ENCODE results near the gene HOXD3. TPM values are rescaled to one million over a fixed set of nuclear protein-coding genes. Genes with fewer than 3 reads are reported as not detected.

HOXD3 gene
- total RNA-seq, 1 donor from 2014 or later, result 0.47 TPM

DNA sequence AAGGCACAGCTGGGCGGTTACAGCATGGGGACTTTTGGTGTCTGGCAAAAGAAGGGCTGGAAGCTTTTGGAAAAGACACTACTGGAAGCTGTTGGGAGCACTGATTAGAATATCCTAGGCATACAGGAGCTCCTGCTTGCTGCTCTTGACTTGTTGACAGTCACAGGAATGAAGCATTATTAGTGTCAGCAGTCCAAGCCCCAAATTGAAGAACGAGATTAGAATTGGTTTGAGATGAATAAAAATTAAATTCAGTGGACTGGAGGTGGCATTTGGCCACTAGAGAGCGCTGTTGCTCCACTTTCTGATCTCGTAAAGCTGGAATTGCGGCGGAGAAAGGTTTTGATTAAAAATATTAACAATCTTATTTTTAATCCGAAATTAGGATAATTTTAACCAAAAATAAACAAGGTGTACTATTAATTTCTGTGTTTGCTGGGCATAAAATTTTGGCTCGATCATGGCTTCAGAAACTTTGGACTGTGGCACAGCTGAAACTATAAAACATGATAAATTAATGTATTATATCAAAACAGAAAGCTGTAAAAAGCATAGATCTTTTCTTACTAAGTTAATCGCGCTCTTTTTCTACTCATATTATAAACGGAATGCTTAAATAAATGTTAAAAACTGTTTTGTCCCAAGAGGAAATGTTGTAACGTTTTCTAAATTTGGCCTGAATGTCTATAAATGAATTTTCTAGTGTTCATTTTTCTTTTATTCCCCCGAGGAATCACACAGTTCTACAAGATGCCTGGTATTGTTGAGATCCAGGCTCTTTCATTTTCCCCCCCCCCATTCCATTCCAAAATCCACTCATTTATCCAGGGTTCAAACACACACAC, 30.0 kb upstream of the HOXD3 start:
- Histone ChIP-seq H3K27ac (no peak overlapping the region), H3K4me3 (no peak overlapping the region), H3K27me3 (ENCODE audit: low read depth) (peaks cover 96% of the 10 kb centered on the region), H3K9me3 (no peaks in the 10 kb centered on the region), H3K4me1 (peaks cover 29% of the 10 kb centered on the region), H3K36me3 (no peaks in the 10 kb centered on the region)
- DNase-seq (no peak), ATAC-seq (no peak)
- TF ChIP-seq, protein P1, sequence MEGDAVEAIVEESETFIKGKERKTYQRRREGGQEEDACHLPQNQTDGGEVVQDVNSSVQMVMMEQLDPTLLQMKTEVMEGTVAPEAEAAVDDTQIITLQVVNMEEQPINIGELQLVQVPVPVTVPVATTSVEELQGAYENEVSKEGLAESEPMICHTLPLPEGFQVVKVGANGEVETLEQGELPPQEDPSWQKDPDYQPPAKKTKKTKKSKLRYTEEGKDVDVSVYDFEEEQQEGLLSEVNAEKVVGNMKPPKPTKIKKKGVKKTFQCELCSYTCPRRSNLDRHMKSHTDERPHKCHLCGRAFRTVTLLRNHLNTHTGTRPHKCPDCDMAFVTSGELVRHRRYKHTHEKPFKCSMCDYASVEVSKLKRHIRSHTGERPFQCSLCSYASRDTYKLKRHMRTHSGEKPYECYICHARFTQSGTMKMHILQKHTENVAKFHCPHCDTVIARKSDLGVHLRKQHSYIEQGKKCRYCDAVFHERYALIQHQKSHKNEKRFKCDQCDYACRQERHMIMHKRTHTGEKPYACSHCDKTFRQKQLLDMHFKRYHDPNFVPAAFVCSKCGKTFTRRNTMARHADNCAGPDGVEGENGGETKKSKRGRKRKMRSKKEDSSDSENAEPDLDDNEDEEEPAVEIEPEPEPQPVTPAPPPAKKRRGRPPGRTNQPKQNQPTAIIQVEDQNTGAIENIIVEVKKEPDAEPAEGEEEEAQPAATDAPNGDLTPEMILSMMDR (IDR thresholded peaks at IDR 0.05), result peak; percentile 91
- intact Hi-C loops (cut with DNase I), result loop anchor here (5.0 kb wide), 2 partner anchors 510 to 525 kb away; no protein-coding TSS in a partner anchor

DNA sequence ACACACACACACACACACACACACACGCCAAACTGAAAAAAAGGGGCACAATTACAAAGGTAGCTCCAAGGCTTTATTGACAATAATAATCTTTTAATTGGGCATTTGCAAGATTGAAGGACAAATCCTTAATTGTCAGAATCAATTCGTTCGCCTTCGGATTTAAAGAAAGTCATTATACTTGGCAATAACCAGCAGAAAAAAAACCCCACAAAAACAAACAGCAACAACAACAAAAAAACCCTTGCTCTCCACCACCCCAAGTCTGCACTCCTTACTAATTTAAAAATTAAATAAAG, 29.4 kb upstream of the HOXD3 start:
- intact Hi-C loops (cut with DNase I), result loop anchor here (5.0 kb wide), 2 partner anchors 510 to 525 kb away; no protein-coding TSS in a partner anchor
- ATAC-seq (no peak), DNase-seq (no peak)
- Histone ChIP-seq H3K36me3 (no peaks in the 10 kb centered on the region), H3K9me3 (no peaks in the 10 kb centered on the region), H3K4me3 (no peak overlapping the region), H3K27me3 (ENCODE audit: low read depth) (peaks cover 96% of the 10 kb centered on the region), H3K27ac (no peak overlapping the region), H3K4me1 (peaks cover 29% of the 10 kb centered on the region)
- TF ChIP-seq, protein P1 (IDR thresholded peaks at IDR 0.05), result no peak

DNA sequence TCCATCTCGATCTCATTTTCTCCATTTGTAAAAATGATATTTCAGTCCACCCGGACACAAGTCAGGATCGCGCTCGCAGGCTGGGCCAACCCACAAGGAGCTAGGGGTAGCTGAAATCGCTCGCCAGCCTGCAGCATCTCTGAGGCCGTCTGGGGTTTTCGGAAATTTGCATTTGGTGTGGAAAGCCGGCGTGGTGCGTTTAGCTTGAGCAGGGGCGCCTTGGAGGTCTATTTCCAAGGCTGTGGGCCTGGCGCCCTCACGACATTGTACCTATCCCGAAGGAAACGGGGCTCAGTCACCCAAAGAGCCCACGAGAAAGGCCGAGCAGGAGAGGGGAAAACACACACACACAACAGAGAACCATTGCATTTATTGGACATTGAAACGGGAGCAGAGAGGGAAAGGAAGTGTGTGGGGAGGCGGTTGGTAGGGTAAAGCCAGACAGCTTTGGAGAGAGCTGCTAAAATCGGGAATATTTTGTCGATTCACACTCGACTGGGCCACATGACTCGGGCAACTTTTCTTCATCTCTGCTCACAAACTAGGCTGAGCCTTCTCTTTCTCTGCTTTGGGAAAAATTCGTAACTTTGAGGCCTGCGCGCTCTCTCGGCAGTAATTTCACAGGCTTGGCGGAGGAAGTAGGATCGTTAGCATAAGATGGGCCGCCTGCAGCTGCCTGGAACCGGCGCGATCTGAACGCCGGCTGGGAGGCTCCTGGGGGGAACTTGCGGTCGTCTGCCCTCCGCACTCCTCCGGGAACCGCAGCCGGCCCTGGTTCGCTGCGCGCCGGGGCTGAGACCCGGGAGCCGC, 28.7 kb upstream of the HOXD3 start:
- DNase-seq, result no peak
- intact Hi-C loops (cut with DNase I), result loop anchor here (5.0 kb wide), 2 partner anchors 509 to 524 kb away; no protein-coding TSS in a partner anchor
- Histone ChIP-seq H3K4me1 (peaks cover 24% of the 10 kb centered on the region), H3K4me3 (no peak overlapping the region), H3K36me3 (no peaks in the 10 kb centered on the region), H3K27ac (no peak overlapping the region), H3K9me3 (no peaks in the 10 kb centered on the region), H3K27me3 (ENCODE audit: low read depth) (peaks cover 96% of the 10 kb centered on the region)
- TF ChIP-seq, protein P1 (IDR thresholded peaks at IDR 0.05), result no peak
- ATAC-seq, result no peak

DNA sequence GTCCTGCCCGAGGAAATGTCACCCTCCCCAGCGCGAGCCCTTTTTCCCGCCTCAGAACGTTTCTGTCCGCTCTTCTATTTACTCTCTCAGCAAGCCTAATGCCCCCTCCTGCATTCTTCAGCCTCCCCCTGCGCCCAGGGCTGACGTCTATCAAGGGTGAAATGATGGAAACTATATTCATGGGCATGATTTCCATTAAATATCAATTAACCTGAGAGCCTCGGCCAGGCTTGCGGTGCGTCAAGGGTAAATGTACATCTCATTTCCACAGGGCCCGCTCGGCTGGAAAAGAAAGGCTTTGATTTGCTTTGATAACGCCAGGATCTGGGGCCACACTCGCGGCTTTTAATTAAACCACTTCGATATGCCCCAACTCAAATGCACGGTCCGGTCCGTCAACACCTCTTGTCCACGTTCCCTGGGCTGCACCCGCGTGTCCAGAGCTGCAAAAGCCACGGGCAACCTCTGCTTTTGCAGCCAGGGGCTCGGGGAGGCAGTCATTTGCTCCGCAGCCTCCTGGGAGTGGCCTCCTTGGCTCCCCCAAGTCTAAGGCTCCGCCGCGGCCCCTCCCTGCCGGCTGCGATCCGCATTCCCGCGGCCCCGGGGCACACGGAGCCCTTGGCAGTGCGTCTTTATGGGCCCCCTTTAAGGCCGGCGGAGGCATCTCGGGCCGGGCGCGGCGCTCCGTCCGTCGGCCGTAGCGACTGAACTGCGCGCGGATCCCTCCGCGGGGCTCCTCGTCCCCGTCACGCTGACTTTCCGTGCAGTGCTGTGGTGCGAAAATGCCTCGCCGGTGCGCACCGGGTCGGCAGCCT, 27.9 kb upstream of the HOXD3 start, which contains the start of gene HOXD8:
HOXD8 (plus strand) TSS at position 724 of the 815 bp plus-strand sequence. CDS start 662 bp downstream, outside the sequence.
- H3K27me3 ChIP-seq (ENCODE audit: low read depth), result peaks cover 96% of the 10 kb centered on the region
- H3K4me3 ChIP-seq, result peak within 1 kb of the TSS; percentile 38
- H3K9me3 ChIP-seq, result no peaks in the 10 kb centered on the region
- DNase-seq (no peak), ATAC-seq (peak; percentile 28 to 34)
- H3K4me1 ChIP-seq, result peaks cover 24% of the 10 kb centered on the region
- H3K27ac ChIP-seq, result no peak within 1 kb of the TSS
- TF ChIP-seq, protein P1 (IDR thresholded peaks at IDR 0.05), result no peak
- intact Hi-C loops (cut with DNase I), result loop anchor here (5.0 kb wide), 2 partner anchors 508 to 523 kb away; no protein-coding TSS in a partner anchor
- H3K36me3 ChIP-seq, result no peaks in the 10 kb centered on the region

DNA sequence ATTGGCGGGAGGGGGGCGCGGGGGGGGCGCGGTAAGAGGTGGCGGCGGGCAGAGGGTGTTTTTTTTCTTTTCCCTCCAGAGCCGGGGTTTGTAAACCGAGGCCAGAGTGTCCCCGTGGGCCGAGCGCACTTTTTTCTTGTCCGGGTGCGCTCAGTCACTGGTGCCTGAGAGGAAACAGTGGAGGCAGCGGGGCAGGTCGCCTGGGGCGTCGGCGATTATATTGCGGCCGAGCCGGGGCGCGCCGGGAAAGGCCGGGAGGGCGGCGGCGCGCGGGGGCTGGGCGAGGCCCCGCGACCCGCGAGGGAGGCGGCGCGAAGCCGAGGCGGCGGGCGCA, 27.3 kb upstream of the HOXD3 start:
- no peaks in the 10 kb centered on the region for H3K36me3 ChIP-seq
- H3K4me3 ChIP-seq, result peak overlapping the region; percentile 21
- H3K27me3 ChIP-seq (ENCODE audit: low read depth), result peaks cover 96% of the 10 kb centered on the region
- TF ChIP-seq, protein P1 (IDR thresholded peaks at IDR 0.05), result no peak
- peak in 1 of 2 donors; percentile 29 for ATAC-seq
- H3K4me1 ChIP-seq, result peaks cover 24% of the 10 kb centered on the region
- DNase-seq, result no peak
- intact Hi-C loops (cut with DNase I), result loop anchor here (5.0 to 10.0 kb wide), 3 partner anchors 425 to 523 kb away; no protein-coding TSS in a partner anchor
- no peaks in the 10 kb centered on the region for H3K9me3 ChIP-seq
- H3K27ac ChIP-seq, result no peak overlapping the region
